GM12865 (cell line): Measurements from ENCODE around the gene NEDD4L.

Source experiments
- DNase-seq: peaks from one replicate; pipeline ENCODE4 v3.0.0; 2010; ENCODE audit warnings: low read depth
- H3K4me3 ChIP-seq: 2 replicates; pipeline ENCODE4 v1.5.1; 2011; ENCODE audit warnings: mild to moderate bottlenecking, low read depth, low read length, control low read depth
- TF ChIP-seq, protein P1 (sequence below): IDR thresholded peaks from 2 replicates; pipeline ENCODE4 v1.5.1; 2011; ENCODE audit warnings: low read length, control low read depth, low read depth, inconsistent platforms; ENCODE audit not compliant: insufficient read depth; ENCODE audit errors: missing control alignments

The NEDD4L gene

GRCh38 chr18:58270396-58270795, 226.4 kb downstream of the NEDD4L start:
- TF ChIP-seq, protein P1, sequence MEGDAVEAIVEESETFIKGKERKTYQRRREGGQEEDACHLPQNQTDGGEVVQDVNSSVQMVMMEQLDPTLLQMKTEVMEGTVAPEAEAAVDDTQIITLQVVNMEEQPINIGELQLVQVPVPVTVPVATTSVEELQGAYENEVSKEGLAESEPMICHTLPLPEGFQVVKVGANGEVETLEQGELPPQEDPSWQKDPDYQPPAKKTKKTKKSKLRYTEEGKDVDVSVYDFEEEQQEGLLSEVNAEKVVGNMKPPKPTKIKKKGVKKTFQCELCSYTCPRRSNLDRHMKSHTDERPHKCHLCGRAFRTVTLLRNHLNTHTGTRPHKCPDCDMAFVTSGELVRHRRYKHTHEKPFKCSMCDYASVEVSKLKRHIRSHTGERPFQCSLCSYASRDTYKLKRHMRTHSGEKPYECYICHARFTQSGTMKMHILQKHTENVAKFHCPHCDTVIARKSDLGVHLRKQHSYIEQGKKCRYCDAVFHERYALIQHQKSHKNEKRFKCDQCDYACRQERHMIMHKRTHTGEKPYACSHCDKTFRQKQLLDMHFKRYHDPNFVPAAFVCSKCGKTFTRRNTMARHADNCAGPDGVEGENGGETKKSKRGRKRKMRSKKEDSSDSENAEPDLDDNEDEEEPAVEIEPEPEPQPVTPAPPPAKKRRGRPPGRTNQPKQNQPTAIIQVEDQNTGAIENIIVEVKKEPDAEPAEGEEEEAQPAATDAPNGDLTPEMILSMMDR, result no peak
- DNase-seq, result no peak
- no peak overlapping the region for H3K4me3 ChIP-seq

DNA sequence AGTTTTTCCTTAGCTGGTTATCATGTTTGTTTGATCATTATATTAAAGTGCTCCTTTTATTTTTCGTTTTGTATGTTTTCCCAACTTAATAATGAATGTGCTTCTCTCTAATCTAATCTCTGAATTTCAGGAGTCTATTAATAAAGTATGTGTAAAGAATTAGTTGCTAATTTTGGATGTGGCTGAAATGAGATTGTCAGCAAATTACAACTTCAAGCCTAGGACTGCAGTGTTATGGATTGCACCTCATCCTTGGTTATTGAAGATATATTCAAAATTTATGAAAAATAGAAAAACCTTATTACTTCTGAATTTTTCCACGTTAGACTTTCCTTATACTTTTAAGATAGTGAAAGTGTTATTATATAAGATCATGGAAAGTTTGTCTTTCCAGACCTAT, 227.7 kb downstream of the NEDD4L start:
- H3K4me3 ChIP-seq, result no peak overlapping the region
- DNase-seq, result no peak
- TF ChIP-seq, protein P1, result no peak

DNA sequence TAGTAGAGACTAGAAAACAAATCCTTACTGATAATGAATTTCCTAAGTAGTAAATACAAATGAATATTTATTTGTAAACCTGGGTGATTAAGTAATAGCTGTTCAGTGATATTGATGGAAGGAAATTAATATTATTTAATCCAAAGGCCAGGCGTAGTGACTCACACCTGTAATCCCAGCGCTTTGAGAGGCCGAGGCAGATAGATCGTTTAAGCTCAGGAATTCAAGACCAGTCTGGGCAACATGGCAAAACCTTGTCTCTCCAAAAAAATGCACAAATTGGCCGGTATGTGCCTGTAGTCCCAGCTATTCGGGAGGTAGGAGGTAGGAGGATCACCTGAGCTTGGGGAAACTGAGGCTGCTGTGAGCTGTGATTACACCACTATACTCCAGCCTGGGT, 228.2 kb downstream of the NEDD4L start:
- TF ChIP-seq, protein P1, result no peak
- H3K4me3 ChIP-seq, result no peak overlapping the region
- DNase-seq, result no peak

DNA sequence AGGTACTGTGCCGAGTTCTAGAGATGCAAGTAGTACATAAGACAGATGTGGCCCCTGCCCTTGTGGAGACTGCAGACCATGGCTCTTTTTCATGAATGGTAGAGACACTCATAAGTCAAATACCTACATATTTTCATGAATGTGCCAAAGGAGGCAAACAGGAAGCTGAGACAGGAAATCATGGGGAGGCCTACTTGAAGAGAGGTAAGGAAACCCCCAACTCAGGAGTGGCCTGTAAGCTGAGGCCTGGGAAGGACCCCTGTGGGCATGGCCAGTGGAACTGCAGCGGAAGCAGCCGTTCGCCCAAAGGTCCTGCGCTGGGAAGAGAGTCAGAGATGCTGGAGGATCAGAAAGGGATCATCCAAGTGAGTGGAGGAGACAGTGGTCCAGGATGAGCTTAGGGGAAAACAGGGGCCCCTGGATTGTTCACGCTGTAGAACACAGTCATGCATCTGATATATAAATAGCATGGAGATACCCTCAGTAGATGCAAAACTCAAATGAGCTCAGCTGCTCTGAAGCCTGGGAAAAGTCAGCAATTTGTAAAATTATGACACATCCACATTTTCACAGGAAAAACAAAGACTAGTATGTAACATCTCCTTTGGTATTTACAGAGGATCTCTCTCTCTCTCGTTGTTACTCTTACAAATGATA, 228.9 kb downstream of the NEDD4L start:
- DNase-seq, result peak; percentile 13
- no peak overlapping the region for H3K4me3 ChIP-seq
- TF ChIP-seq, protein P1, result no peak

DNA sequence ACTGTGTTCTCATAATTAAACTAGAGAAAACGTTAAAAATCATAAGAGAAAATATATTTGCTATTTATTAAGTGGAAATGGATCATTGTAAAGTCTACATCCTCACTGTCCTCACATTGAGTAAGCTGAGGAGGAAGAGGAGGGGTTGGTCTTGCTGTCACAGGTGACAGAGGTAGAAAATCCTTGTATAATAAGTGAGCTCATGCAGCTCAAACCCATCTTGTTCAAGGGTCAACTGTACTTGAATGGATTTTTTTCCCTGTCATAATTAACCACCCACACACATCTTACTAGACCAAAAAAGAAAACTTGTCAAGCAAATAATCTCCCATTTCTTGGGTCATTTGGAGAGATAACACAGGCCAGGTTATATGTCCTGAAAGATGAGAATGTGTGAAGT, 231.2 kb downstream of the NEDD4L start:
- TF ChIP-seq, protein P1, result no peak
- no peak for DNase-seq

DNA sequence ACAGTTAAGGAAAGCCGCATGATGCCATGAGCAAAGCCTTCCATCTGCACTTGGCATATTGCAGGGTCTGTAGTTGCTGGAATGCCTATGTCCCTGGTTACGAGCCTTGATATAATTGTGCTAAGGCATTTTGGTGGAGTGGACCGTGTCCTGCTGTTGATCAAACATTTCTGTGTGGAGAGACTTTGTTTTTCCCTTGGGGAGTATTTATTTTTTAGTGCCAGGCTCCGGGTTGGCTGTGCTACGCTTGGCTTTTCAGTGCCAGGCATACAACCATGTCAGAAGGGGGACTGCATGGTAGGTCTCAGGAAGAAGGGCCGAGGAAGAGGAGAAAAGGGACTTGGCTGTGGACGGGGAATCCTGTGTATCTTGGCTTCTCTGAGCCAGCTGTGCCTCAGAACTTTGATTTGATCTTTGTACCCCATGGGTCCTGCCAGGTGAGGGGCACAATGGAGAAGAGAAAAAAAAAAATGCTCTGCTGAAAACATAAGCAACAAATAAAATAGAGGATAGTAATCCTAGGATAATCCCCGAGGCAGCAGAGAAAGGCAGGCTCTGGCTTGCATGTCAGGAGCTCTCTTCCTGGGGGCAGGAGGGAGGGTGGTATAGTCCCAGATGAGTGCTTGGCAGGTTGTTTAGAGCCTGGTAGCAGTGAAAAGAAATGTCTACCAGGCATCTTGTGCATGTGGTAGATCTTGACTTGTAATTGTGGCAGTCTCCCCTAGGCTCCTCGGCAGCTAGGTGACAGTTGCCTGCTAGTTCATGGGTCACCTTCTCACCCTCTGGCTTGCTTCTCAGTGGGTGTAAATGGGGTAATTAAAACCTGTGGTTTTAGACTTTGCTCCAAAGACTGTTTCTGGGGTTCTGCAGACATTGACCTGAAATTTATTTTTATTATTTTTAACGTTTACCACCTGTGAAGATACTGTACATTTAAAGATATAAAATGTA, 233.0 kb downstream of the NEDD4L start:
- DNase-seq, result no peak
- no peak overlapping the region for H3K4me3 ChIP-seq
- TF ChIP-seq, protein P1, result no peak

More for the DNA sequence above, 231.2 kb downstream of the NEDD4L start:
- no peak overlapping the region for H3K4me3 ChIP-seq
